Measurements from ENCODE around the gene MAGI1. TPM values are rescaled to one million over a fixed set of nuclear protein-coding genes. Genes with fewer than 3 reads are reported as not detected.

MAGI1 gene
- total RNA-seq, 4 donors from 2014 or later = 7.6 to 42.9 (median 37.0) TPM

DNA sequence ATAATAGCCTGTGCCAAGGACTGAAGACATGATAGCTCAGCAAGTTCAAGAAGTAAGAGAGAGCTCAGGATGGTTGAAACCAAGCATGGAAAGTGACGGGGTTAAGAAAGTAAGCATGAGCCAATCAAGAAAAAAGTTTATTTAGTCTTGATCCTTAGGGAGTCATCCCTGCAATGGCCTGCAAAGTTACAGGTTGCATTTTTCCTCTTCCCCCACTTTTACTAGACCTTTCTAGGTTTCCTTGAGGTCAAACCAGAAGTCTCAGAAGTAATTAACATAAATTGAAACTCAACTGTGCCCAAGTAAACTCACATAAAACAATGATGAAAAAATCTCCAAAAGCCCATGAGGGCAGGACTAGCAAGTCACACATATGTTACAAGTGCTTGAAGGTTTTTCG lies 250.9 kb downstream of the MAGI1 start:
- Histone ChIP-seq H3K4me1 (no peaks in the 10 kb centered on the region), H3K27ac (no peak overlapping the region), H3K4me3 (no peak overlapping the region), H3K36me3 (no peaks in the 10 kb centered on the region), H3K27me3 (no peaks in the 10 kb centered on the region), H3K9me3 (no peaks in the 10 kb centered on the region)
- DNase-seq = no peak
- no peak for TF ChIP-seq CTCF (IDR thresholded peaks at IDR 0.05)
- TF ChIP-seq POLR2A (IDR thresholded peaks at IDR 0.05) = no peak
- intact Hi-C loops (cut with DNase I; ENCODE audit: low total_unique reads) = no loop called here

GRCh38 chr3:65787340-65787739 lies 251.4 kb downstream of the MAGI1 start:
- no peak overlapping the region for H3K4me3 ChIP-seq
- H3K27ac ChIP-seq = peak overlapping the region in 1 of 2 donors; percentile 3
- no peaks in the 10 kb centered on the region for H3K4me1 ChIP-seq
- H3K36me3 ChIP-seq = no peaks in the 10 kb centered on the region
- intact Hi-C loops (cut with DNase I; ENCODE audit: low total_unique reads) = no loop called here
- no peak for DNase-seq
- H3K27me3 ChIP-seq = no peaks in the 10 kb centered on the region
- TF ChIP-seq CTCF (IDR thresholded peaks at IDR 0.05) (no peak), POLR2A (IDR thresholded peaks at IDR 0.05) (no peak)
- H3K9me3 ChIP-seq = no peaks in the 10 kb centered on the region

- Histone ChIP-seq H3K36me3 (no peaks in the 10 kb centered on the region), H3K4me3 (no peak overlapping the region), H3K27me3 (no peaks in the 10 kb centered on the region), H3K27ac (peak overlapping the region in 1 of 2 donors; percentile 3), H3K4me1 (no peaks in the 10 kb centered on the region), H3K9me3 (no peaks in the 10 kb centered on the region)
- DNase-seq = no peak
- TF ChIP-seq CTCF (IDR thresholded peaks at IDR 0.05) (no peak), POLR2A (IDR thresholded peaks at IDR 0.05) (no peak)
- intact Hi-C loops (cut with DNase I; ENCODE audit: low total_unique reads) = no loop called here
These were observed 251.8 kb downstream of the MAGI1 start for GRCh38 chr3:65786890-65787289.

DNA sequence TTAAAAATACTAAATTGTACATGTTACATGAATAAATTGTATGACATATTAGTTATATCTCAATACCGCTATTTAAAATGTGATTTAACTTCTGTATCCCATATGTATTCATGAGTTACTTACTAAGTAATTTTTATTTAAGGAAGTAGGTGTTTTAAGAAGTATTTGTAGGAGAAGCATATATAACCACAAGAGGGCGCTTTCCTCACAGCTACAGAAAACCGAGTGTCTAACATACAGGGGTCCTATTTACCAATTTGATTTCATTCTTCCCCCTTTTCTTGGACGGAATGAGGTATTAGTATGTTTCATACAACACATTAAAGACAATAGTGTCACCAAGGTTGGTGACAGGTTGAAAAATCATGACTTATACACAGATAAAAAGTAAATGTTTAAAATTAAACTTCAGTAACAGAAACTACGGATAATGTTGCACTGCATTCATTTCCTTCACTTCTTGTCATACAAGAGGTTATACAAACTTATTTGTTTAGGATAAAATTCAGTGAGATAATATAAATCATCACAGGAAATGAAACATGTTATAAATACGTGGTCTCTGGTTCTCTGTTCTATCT lies 253.6 kb downstream of the MAGI1 start:
- DNase-seq = no peak

GRCh38 chr3:65783117-65783516 lies 255.6 kb downstream of the MAGI1 start:
- no peaks in the 10 kb centered on the region for H3K36me3 ChIP-seq
- no peaks in the 10 kb centered on the region for H3K4me1 ChIP-seq
- intact Hi-C loops (cut with DNase I; ENCODE audit: low total_unique reads) = no loop called here
- no peaks in the 10 kb centered on the region for H3K9me3 ChIP-seq
- no peak overlapping the region for H3K27ac ChIP-seq
- no peak for DNase-seq
- no peak for TF ChIP-seq CTCF (IDR thresholded peaks at IDR 0.05)
- TF ChIP-seq POLR2A (IDR thresholded peaks at IDR 0.05) = no peak
- no peaks in the 10 kb centered on the region for H3K27me3 ChIP-seq
- no peak overlapping the region for H3K4me3 ChIP-seq

More for the DNA sequence above, 253.6 kb downstream of the MAGI1 start:
- Histone ChIP-seq H3K4me1 (no peaks in the 10 kb centered on the region), H3K9me3 (no peaks in the 10 kb centered on the region), H3K27ac (no peak overlapping the region), H3K4me3 (no peak overlapping the region), H3K36me3 (no peaks in the 10 kb centered on the region), H3K27me3 (no peaks in the 10 kb centered on the region)
- intact Hi-C loops (cut with DNase I; ENCODE audit: low total_unique reads) = no loop called here
- TF ChIP-seq CTCF (IDR thresholded peaks at IDR 0.05) (peak; percentile 44 to 61 (median 46)), POLR2A (IDR thresholded peaks at IDR 0.05) (no peak)

Data from uterus (tissue), 4 donors.